Loucy (cell line): ENCODE measurements around the gene IGF2R.

Experiments
- H2AFZ ChIP-seq: fragments of 200-600 bp; sonication (generic); 2 replicates; pipeline ENCODE4 v1.6.0; 2016; ENCODE audit warnings: antibody characterized with exemption, mild to moderate bottlenecking, low read length, moderate library complexity
- H3F3A ChIP-seq: fragments of 200-600 bp; 2 replicates; pipeline ENCODE4 v1.6.0; 2016; ENCODE audit warnings: antibody characterized with exemption, low read depth, mild to moderate bottlenecking
- H3K27me3 ChIP-seq: fragments of 200-600 bp; sonication (generic); 2 replicates; pipeline ENCODE4 v1.6.1; 2014; ENCODE audit warnings: low read length, mild to moderate bottlenecking; ENCODE audit not compliant: insufficient read depth, poor library complexity, severe bottlenecking
- H3K36me3 ChIP-seq: fragments of 200-600 bp; sonication (generic); 2 replicates; pipeline ENCODE4 v1.6.1; 2016; ENCODE audit warnings: low read length; ENCODE audit not compliant: insufficient read depth
- H3K4me1 ChIP-seq: fragments of 200-600 bp; sonication (generic); 2 replicates; pipeline ENCODE4 v1.5.1; 2014; ENCODE audit warnings: low read length, mild to moderate bottlenecking; ENCODE audit not compliant: insufficient read depth, poor library complexity, severe bottlenecking
- H3K4me2 ChIP-seq: fragments of 200-600 bp; sonication (generic); 2 replicates; pipeline ENCODE4 v1.6.0; 2014; ENCODE audit warnings: antibody characterized with exemption, low read length, low read depth, mild to moderate bottlenecking; ENCODE audit not compliant: poor library complexity, severe bottlenecking
- H3K4me3 ChIP-seq: fragments of 200-600 bp; sonication (generic); 2 replicates; pipeline ENCODE4 v1.5.1; 2014; ENCODE audit warnings: low read length, mild to moderate bottlenecking, mixed read lengths; ENCODE audit not compliant: poor library complexity, severe bottlenecking
- H3K79me2 ChIP-seq: fragments of 200-600 bp; sonication (generic); 2 replicates; pipeline ENCODE4 v1.6.1; 2014; ENCODE audit warnings: low read length; ENCODE audit not compliant: insufficient read depth
- H3K9ac ChIP-seq: fragments of 200-600 bp; sonication (generic); 2 replicates; pipeline ENCODE4 v1.6.0; 2014; ENCODE audit warnings: mild to moderate bottlenecking, low read depth, low read length, moderate library complexity; ENCODE audit not compliant: poor library complexity, severe bottlenecking
- H3K9me2 ChIP-seq: fragments of 200-600 bp; sonication (generic); replicated peaks from 2 replicates; pipeline ENCODE4 v1.6.1; 2016; ENCODE audit warnings: low read depth, low read length, mixed read lengths
- H3K9me3 ChIP-seq: fragments of 200-600 bp; sonication (generic); 2 replicates; pipeline ENCODE4 v1.6.1; 2014; ENCODE audit warnings: mild to moderate bottlenecking, antibody characterized with exemption, low read length, low read depth; ENCODE audit not compliant: insufficient read depth
- H4K20me1 ChIP-seq: fragments of 200-600 bp; sonication (generic); 2 replicates; pipeline ENCODE4 v1.6.0; 2014; ENCODE audit warnings: antibody characterized with exemption, low read length, mild to moderate bottlenecking; ENCODE audit not compliant: insufficient read depth, poor library complexity, severe bottlenecking
- CTCF ChIP-seq: fragments of 200-600 bp; sonication (generic); conservative IDR thresholded peaks from 2 replicates; pipeline ENCODE4 v1.5.1; 2014; ENCODE audit warnings: mild to moderate bottlenecking, antibody characterized with exemption, low read length
- EZH2phosphoT487 ChIP-seq: fragments of 200-600 bp; IDR thresholded peaks from 2 replicates; pipeline ENCODE4 v1.6.1; 2018; ENCODE audit warnings: antibody characterized with exemption, mild to moderate bottlenecking, moderate library complexity, borderline replicate concordance

The IGF2R gene

DNA sequence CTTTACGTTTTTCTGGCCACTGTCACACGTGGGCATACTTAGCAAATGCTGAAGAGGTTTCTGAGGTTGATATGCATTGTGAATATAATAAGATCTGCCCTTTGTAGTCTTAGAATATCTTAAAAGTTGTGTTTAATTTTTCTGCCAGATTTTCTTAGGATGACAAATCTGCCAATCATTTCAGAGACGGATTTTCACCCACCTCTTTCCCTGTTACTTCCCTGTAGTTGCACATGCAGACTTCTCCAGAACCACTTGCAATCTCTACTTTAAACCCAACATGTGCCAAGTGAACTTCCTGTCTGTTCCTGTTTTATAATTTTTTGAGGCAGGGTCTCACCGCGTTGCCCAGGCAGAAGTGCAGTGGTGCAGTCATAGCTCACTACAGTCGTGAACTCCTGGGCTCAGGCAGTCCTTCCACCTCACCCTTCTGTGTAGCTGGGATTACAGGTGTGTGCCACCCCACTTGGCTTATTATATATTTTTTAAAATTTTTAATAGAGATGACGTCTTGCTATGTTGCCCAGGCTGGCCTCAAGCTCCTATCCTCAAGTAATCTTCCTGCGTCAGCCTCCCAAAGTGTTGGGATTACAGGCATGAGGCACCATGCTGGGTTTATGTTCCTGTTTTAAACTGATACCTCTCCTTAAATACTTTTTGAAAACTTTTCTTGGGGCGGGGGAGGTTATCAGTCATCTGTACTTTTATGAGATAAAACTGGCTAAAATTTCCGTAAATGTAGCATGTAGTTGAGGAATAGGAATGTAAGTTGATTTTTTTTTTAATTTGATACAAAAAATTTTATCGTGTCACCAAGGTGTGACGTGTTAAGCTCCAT lies 2.7 kb downstream of the IGF2R start:
- H3K4me2 ChIP-seq, result peak overlapping the region; percentile 78
- H3K9me2 ChIP-seq, result no peaks in the 10 kb centered on the region
- H2AFZ ChIP-seq, result no peak overlapping the region
- H3K27me3 ChIP-seq, result no peaks in the 10 kb centered on the region
- H3K79me2 ChIP-seq, result peaks cover 64% of the 10 kb centered on the region
- H3K9me3 ChIP-seq, result no peaks in the 10 kb centered on the region
- peaks cover 47% of the 10 kb centered on the region for H4K20me1 ChIP-seq
- peak overlapping the region; percentile 88 for H3K4me3 ChIP-seq
- H3K36me3 ChIP-seq, result no peaks in the 10 kb centered on the region
- no peaks in the 10 kb centered on the region for H3F3A ChIP-seq
- no peak for TF ChIP-seq EZH2phosphoT487
- no peak for TF ChIP-seq CTCF
- peaks cover 44% of the 10 kb centered on the region for H3K4me1 ChIP-seq
- no peak overlapping the region for H3K9ac ChIP-seq

- Histone ChIP-seq H3K4me2 (peak overlapping the region; percentile 78), H3K9ac (no peak overlapping the region), H3K79me2 (peaks cover 73% of the 10 kb centered on the region), H3K36me3 (no peaks in the 10 kb centered on the region), H3K9me3 (no peaks in the 10 kb centered on the region), H2AFZ (no peak overlapping the region), H3K27me3 (no peaks in the 10 kb centered on the region), H3K4me1 (peaks cover 44% of the 10 kb centered on the region), H4K20me1 (peaks cover 50% of the 10 kb centered on the region), H3K4me3 (no peak overlapping the region), H3K9me2 (no peaks in the 10 kb centered on the region), H3F3A (no peaks in the 10 kb centered on the region)
- TF ChIP-seq EZH2phosphoT487, result no peak
- no peak for TF ChIP-seq CTCF
Measured at GRCh38 chr6:159972506-159973268, 3.8 kb downstream of the IGF2R start.

DNA sequence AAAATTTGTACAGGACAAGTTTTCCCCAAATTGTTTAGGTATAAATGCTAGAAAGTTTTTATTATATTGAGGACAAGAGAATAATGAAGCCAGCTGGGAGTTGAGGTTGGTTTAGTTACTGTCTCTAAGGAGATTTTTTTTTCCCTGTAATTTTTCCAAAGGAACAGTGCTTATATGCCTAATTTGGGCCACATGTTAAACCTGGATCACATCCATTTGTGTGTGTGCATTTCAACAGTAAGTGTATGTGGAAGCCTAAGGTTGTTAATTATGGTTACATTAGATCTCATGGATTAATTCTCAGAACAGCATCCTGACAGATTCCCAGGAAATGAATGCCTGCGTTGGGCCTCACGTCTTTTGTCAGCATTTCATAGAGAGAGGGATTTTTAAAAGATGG lies 4.5 kb downstream of the IGF2R start:
- Histone ChIP-seq H3K79me2 (peaks cover 81% of the 10 kb centered on the region), H3K9ac (no peak overlapping the region), H3K4me3 (no peak overlapping the region), H3K4me1 (peaks cover 46% of the 10 kb centered on the region), H3K4me2 (peak overlapping the region; percentile 78), H3K27me3 (no peaks in the 10 kb centered on the region), H3K36me3 (no peaks in the 10 kb centered on the region), H3F3A (no peaks in the 10 kb centered on the region), H3K9me3 (no peaks in the 10 kb centered on the region), H4K20me1 (peaks cover 55% of the 10 kb centered on the region), H3K9me2 (no peaks in the 10 kb centered on the region), H2AFZ (no peak overlapping the region)
- TF ChIP-seq CTCF, result no peak
- TF ChIP-seq EZH2phosphoT487, result no peak
